K562 (cell line): ENCODE measurements around the gene NXF1. TPM values are rescaled to one million over a fixed set of nuclear protein-coding genes. Genes with fewer than 3 reads are reported as not detected.
A peak's percentile ranks its signal among the peaks of the same experiment; 100 is the strongest.

ENCODE experiments used
- ARID4B ChIP-seq: sonication (generic); formaldehyde crosslinking; IDR thresholded peaks from 2 replicates; pipeline ENCODE4 v1.8.0; 2022; ENCODE audit warnings: mild to moderate bottlenecking, missing genetic modification reagents
- CHAMP1 ChIP-seq: fragments of 450-650 bp; IDR thresholded peaks from 2 replicates; pipeline ENCODE4 v1.6.1; 2016; ENCODE audit warnings: mild to moderate bottlenecking
- NELFE ChIP-seq: IDR thresholded peaks from 2 replicates; pipeline ENCODE4 v1.6.1; 2011; ENCODE audit warnings: mild to moderate bottlenecking; ENCODE audit not compliant: insufficient read depth, insufficient read length
- ZBTB40 ChIP-seq, 2 experiments: fragments of 450-650 bp in 1 of 2; sonication (generic) in 1 of 2; formaldehyde crosslinking in 1 of 2; IDR thresholded peaks; 2 replicates each; pipeline versions ENCODE4 v1.7.1 to v1.9.0; 2016 to 2022; ENCODE audit warnings: inconsistent platforms in 1 of 2, mild to moderate bottlenecking in 1 of 2, missing genetic modification reagents in 1 of 2
- ZFP30 ChIP-seq: fragments of 250-450 bp; sonication (Bioruptor Pico); IDR thresholded peaks from 2 replicates; pipeline ENCODE4 v1.8.0; 2022; ENCODE audit warnings: moderate library complexity, mild to moderate bottlenecking, inconsistent platforms, borderline replicate concordance
- ZNF75A ChIP-seq: fragments of 450-650 bp; formaldehyde crosslinking; IDR thresholded peaks from 2 replicates; pipeline ENCODE4 v1.4.0; 2020; ENCODE audit warnings: mild to moderate bottlenecking
- ZNF785 ChIP-seq: fragments of 250-450 bp; sonication (Bioruptor Pico); IDR thresholded peaks from 2 replicates; pipeline ENCODE4 v1.4.0; 2020; ENCODE audit warnings: mild to moderate bottlenecking
- ZSCAN32 ChIP-seq: fragments of 450-650 bp; formaldehyde crosslinking; IDR thresholded peaks from 2 replicates; pipeline ENCODE4 v1.4.0; 2020; ENCODE audit warnings: mild to moderate bottlenecking, moderate library complexity
- polyA plus RNA-seq, 8 experiments: library from polyadenylated mRNA; depleted of rRNA in 4 of 8; stranded (reverse) in 5 of 8; unstranded in 3 of 8; fragments of >200 nt; fragmentation: Nextera tagmentation in 2 of 8; fragmentation: Illumina TruSeq in 1 of 8; extraction: Ambion mirVana in 2 of 8; extraction: Trizol in 1 of 8; gene quantifications; 2 replicates each; pipeline versions ENCODE4 v1.2.1 to v1.2.3, GENCODE V29; 2011 to 2014; ENCODE audit warnings: inconsistent platforms in 1 of 8, missing spikeins in 1 of 8
- total RNA-seq, 7 experiments: library from RNA; depleted of rRNA in 6 of 7; stranded (reverse); fragments of >200 nt in 6 of 7; fragmentation: Illumina TruSeq in 2 of 7; extraction: Trizol in 2 of 7; gene quantifications; 2 replicates each; pipeline versions ENCODE4 v1.2.1 to v1.2.3, GENCODE V29; 2011 to 2021; ENCODE audit warnings: low replicate concordance in 1 of 7

The NXF1 gene
- total and polyA plus RNA-seq, 9 of the 15 experiments (the other 6 are each of a cell fraction or from before 2014, with no cell fraction given): 18.1 to 98.3 (median 35.8) TPM

- TF ChIP-seq ZBTB40 (IDR thresholded peaks at IDR 0.05): peak; percentile 95
- no peak for TF ChIP-seq ZBTB40 (CRISPR knock-in tag; IDR thresholded peaks at IDR 0.05)
- TF ChIP-seq NELFE: no peak
- no peak for TF ChIP-seq ZNF785 (CRISPR knock-in tag)
- no peak for TF ChIP-seq CHAMP1
- no peak for TF ChIP-seq ZSCAN32 (CRISPR knock-in tag)
- peak; percentile 95 for TF ChIP-seq ARID4B
- TF ChIP-seq ZNF75A (CRISPR knock-in tag): no peak
- TF ChIP-seq ZFP30 (CRISPR knock-in tag): no peak
These were observed 18.1 kb downstream of the NXF1 start, which contains the start of gene TMEM179B (continued) for GRCh38 chr11:62787005-62787759.
